DND-41 (cell line): Measurements from ENCODE around the gene EPM2AIP1.

Experiments
- EZH2 ChIP-seq: IDR thresholded peaks from 3 replicates; pipeline ENCODE4 v1.6.1; 2012; ENCODE audit warnings: borderline replicate concordance, low read depth, mild to moderate bottlenecking, moderate library complexity, low read length, inconsistent platforms; ENCODE audit not compliant: severe bottlenecking
- TF ChIP-seq, protein P1 (sequence below): IDR thresholded peaks from 2 replicates; pipeline ENCODE4 v1.5.1; 2012; ENCODE audit warnings: borderline replicate concordance, low read length, moderate library complexity, mild to moderate bottlenecking; ENCODE audit not compliant: poor library complexity, severe bottlenecking; ENCODE audit errors: extremely low read depth

DNA sequence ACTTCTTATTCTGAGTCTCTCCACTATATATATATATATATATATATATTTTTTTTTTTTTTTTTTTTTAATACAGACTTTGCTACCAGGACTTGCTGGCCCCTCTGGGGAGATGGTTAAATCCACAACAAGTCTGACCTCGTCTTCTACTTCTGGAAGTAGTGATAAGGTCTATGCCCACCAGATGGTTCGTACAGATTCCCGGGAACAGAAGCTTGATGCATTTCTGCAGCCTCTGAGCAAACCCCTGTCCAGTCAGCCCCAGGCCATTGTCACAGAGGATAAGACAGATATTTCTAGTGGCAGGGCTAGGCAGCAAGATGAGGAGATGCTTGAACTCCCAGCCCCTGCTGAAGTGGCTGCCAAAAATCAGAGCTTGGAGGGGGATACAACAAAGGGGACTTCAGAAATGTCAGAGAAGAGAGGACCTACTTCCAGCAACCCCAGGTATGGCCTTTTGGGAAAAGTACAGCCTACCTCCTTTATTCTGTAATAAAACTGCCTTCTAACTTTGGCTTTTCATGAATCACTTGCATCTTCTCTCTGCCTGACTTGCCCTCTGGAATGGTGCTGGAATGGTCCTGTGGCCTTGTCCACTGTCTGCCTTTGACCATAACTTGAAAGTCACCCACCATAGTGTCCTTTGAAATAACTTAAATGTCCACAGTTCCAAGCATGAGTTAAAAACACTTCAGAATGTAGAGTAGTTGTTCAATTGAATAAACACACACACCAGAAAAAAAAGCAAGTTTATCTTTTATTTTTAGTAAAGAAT is 32.8 kb upstream of the EPM2AIP1 start:
- TF ChIP-seq EZH2: no peak
- TF ChIP-seq, protein P1, sequence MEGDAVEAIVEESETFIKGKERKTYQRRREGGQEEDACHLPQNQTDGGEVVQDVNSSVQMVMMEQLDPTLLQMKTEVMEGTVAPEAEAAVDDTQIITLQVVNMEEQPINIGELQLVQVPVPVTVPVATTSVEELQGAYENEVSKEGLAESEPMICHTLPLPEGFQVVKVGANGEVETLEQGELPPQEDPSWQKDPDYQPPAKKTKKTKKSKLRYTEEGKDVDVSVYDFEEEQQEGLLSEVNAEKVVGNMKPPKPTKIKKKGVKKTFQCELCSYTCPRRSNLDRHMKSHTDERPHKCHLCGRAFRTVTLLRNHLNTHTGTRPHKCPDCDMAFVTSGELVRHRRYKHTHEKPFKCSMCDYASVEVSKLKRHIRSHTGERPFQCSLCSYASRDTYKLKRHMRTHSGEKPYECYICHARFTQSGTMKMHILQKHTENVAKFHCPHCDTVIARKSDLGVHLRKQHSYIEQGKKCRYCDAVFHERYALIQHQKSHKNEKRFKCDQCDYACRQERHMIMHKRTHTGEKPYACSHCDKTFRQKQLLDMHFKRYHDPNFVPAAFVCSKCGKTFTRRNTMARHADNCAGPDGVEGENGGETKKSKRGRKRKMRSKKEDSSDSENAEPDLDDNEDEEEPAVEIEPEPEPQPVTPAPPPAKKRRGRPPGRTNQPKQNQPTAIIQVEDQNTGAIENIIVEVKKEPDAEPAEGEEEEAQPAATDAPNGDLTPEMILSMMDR: no peak
